ENCODE data around the gene FUT6. TPM values are rescaled to one million over a fixed set of nuclear protein-coding genes. Genes with fewer than 3 reads are reported as not detected.

FUT6 gene
- total RNA-seq, 2 donors from 2014 or later, result 0.62 TPM; not detected in 1

DNA sequence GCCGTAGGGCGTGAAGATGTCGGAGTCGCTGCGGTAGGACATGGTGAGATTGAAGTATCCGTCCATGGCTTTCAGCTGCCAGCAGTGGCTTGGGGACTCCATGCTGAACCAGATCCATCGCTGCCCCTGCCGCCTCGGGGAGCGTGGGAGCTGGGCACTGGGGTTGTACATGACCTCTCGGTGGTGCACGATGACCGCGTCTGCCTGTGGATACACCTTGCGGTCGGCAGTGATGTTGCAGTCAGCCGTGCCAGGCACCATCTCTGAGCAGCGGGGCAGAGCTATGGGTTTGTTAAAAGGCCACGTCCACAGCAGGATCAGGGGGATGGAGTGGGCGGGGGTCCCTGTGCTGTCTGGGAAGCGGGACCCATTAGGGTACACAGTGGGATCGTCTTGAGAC lies 7.4 kb downstream of the FUT6 start:
- no peaks in the 10 kb centered on the region for H3K36me3 ChIP-seq
- no peak overlapping the region for H3K27ac ChIP-seq
- H3K27me3 ChIP-seq (replicated peaks; ENCODE audit: insufficient read depth), result no peaks in the 10 kb centered on the region
- 90% methylated on average over 13 of the region's 22 CpGs for WGBS
- intact Hi-C loops (cut with DNase I), result no loop called here
- TF ChIP-seq, protein P1, sequence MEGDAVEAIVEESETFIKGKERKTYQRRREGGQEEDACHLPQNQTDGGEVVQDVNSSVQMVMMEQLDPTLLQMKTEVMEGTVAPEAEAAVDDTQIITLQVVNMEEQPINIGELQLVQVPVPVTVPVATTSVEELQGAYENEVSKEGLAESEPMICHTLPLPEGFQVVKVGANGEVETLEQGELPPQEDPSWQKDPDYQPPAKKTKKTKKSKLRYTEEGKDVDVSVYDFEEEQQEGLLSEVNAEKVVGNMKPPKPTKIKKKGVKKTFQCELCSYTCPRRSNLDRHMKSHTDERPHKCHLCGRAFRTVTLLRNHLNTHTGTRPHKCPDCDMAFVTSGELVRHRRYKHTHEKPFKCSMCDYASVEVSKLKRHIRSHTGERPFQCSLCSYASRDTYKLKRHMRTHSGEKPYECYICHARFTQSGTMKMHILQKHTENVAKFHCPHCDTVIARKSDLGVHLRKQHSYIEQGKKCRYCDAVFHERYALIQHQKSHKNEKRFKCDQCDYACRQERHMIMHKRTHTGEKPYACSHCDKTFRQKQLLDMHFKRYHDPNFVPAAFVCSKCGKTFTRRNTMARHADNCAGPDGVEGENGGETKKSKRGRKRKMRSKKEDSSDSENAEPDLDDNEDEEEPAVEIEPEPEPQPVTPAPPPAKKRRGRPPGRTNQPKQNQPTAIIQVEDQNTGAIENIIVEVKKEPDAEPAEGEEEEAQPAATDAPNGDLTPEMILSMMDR (IDR thresholded peaks at IDR 0.05), result no peak
- TF ChIP-seq POLR2A (IDR thresholded peaks at IDR 0.05) (no peak), POLR2AphosphoS5 (IDR thresholded peaks at IDR 0.05) (no peak)
- H3K9me3 ChIP-seq, result no peaks in the 10 kb centered on the region
- no peak overlapping the region for H3K4me3 ChIP-seq
- H3K4me1 ChIP-seq (replicated peaks), result no peaks in the 10 kb centered on the region
- DNase-seq (ENCODE audit: low spot score), result no peak

DNA sequence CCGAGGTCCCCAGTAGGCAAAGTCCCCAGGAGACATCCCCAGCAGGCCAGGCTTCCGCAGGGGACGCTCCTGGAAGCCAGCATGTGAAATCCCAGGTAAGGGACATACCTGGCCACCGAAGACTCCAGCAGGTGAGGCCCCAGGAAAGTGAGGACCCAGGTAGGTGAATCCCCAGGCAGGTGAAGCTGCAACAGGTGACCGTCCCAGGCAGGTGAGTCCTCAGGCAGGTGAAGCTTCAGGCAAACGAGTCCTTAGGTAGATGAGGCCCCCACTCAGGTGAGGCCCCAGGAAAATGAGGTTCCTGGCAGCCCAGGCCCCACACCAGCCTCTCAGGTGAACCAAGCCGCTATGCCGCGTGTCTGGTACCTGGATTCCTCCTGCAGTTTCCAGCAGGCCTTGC lies 8.3 kb downstream of the FUT6 start:
- Histone ChIP-seq H3K27me3 (replicated peaks; ENCODE audit: insufficient read depth) (no peaks in the 10 kb centered on the region), H3K9me3 (no peaks in the 10 kb centered on the region), H3K27ac (no peak overlapping the region), H3K4me3 (no peak overlapping the region), H3K36me3 (no peaks in the 10 kb centered on the region), H3K4me1 (replicated peaks) (no peaks in the 10 kb centered on the region)
- TF ChIP-seq POLR2A (IDR thresholded peaks at IDR 0.05) (no peak), POLR2AphosphoS5 (IDR thresholded peaks at IDR 0.05) (no peak)
- TF ChIP-seq, protein P1 (IDR thresholded peaks at IDR 0.05), result no peak
- WGBS, result 92% methylated on average over 5 of the region's 9 CpGs
- no peak for DNase-seq (ENCODE audit: low spot score)
- intact Hi-C loops (cut with DNase I), result no loop called here

DNA sequence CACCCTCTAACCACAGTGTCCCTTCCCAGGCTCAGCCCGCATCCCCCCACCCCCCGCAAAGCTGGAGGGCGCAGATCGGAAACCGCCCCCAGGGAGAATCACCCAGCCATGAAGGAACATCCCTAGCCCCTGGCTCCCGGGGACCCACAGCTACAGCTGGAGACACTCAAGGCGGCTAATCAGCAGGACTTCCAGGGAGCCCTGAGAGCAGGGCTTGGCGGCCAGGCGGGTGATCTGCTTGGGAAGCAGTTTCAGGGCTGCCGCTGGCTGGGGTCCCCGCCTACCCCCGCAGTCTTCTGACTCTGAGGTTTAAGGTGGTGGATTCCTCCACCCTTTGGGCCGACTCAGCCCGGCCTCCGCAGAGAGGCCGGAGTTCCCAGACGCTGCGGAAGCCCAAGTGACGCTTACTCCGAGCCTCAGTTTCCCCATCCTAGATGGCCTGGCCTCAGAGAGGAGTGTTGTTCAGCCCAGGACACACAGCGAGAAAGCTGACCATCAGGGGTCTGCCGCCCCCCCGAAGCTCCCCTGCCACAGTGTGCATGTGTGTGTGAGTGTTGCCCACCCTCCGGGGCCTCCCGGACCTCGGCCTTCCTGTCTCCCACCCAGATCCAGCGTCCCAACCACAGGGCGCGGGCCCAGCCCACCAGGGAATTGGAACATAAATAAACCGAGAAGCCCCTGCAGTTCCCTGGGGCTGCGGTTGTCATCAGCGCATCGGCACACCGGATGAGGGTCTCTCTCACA lies 9.8 kb downstream of the FUT6 start:
- intact Hi-C loops (cut with DNase I), result loop anchor here (2.0 kb wide), 2 partner anchors 25 to 63 kb away; partner anchors contain the start of gene NRTN
- H3K4me1 ChIP-seq (replicated peaks), result no peaks in the 10 kb centered on the region
- DNase-seq (ENCODE audit: low spot score), result no peak
- no peaks in the 10 kb centered on the region for H3K27me3 ChIP-seq (replicated peaks; ENCODE audit: insufficient read depth)
- TF ChIP-seq POLR2A (IDR thresholded peaks at IDR 0.05) (no peak), POLR2AphosphoS5 (IDR thresholded peaks at IDR 0.05) (no peak)
- TF ChIP-seq, protein P1 (IDR thresholded peaks at IDR 0.05), result no peak
- peak overlapping the region in 1 of 2 donors; percentile 49 for H3K27ac ChIP-seq
- H3K9me3 ChIP-seq, result no peaks in the 10 kb centered on the region
- WGBS, result 63% methylated on average over 31 of the region's 34 CpGs
- no peaks in the 10 kb centered on the region for H3K36me3 ChIP-seq
- H3K4me3 ChIP-seq, result no peak overlapping the region

DNA sequence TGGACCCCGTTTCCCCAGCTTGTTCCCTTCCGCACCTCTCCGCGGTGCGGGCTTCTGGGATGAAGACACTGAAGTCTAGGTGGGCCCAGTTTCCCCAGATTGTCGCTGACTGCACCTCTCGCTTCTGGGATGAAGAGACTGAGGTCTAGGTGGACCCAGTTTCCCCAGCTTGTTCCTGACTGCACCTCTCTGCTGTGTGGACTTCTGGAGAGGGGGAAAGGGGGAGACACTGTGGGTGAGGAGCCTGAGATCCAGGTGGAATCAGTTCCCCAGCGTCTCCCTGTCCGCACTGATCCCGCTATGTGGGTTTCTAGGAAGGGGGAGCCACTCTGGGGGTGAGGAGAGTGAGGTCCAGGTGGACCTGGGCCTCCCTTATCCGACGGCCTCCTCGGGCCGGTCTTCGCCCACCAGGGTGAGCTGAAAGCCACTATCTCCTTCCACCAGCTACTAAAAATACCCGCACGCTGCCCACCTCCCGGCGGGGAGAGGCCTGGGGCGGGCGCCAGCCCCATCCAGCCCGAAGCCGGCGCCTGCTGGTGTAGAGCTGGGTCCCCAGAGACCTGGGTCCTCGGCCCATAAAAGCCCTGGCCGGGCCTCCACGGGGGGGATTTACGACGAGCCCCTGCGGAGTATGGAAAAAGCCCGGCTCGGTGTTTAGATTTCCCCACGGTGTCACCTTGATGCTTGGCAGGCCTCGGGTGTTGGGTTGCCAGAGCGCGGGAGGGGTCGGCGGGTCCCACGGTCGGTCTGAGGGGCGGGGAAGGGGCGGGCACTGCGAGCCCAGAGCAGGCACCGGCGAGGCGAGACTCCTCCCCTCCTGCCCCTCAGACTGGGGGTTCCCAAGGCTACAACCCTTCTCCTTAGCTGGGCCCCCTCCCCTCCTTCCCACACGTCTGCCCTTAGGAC lies 10.6 kb downstream of the FUT6 start:
- Histone ChIP-seq H3K27ac (peak overlapping the region; percentile 49 to 68), H3K4me3 (peak overlapping the region; percentile 25 to 39), H3K27me3 (replicated peaks; ENCODE audit: insufficient read depth) (no peaks in the 10 kb centered on the region), H3K4me1 (replicated peaks) (no peaks in the 10 kb centered on the region), H3K9me3 (no peaks in the 10 kb centered on the region), H3K36me3 (no peaks in the 10 kb centered on the region)
- 7% methylated on average over 47 of the region's 47 CpGs for WGBS
- intact Hi-C loops (cut with DNase I), result loop anchor here (2.0 kb wide), 2 partner anchors 24 to 64 kb away; partner anchors contain the start of gene NRTN
- DNase-seq (ENCODE audit: low spot score), result no peak
- TF ChIP-seq POLR2AphosphoS5 (IDR thresholded peaks at IDR 0.05), result no peak
- TF ChIP-seq POLR2A (IDR thresholded peaks at IDR 0.05), result no peak
- TF ChIP-seq, protein P1 (IDR thresholded peaks at IDR 0.05), result peak in 1 of 4 experiments; percentile 5
